ENCODE measurements around the gene CAND2. TPM values are rescaled to one million over a fixed set of nuclear protein-coding genes. Genes with fewer than 3 reads are reported as not detected.

Gene CAND2
- total RNA-seq, 1 donor from 2014 or later, result 14.0 TPM

GRCh38 chr3:12813967-12814366 is 17.5 kb downstream of the CAND2 start:
- no peak overlapping the region for H3K4me3 Mint-ChIP-seq
- H3K9me3 Mint-ChIP-seq, result no peaks in the 10 kb centered on the region
- H3K27me3 Mint-ChIP-seq (ENCODE audit: low read depth), result no peaks in the 10 kb centered on the region
- no peak overlapping the region for H3K27ac Mint-ChIP-seq
- peaks cover 5% of the 10 kb centered on the region for H3K4me1 Mint-ChIP-seq
- TF ChIP-seq CTCF (IDR thresholded peaks at IDR 0.05; ENCODE audit: unreplicated experiment), result no peak
- peaks cover 3% of the 10 kb centered on the region for H3K36me3 Mint-ChIP-seq
- DNase-seq (ENCODE audit: low spot score in 2 of 2, unreplicated experiment in 2 of 2), result no peak

GRCh38 chr3:12815078-12815477 is 18.6 kb downstream of the CAND2 start:
- no peak overlapping the region for H3K4me3 Mint-ChIP-seq
- peaks cover 7% of the 10 kb centered on the region for H3K36me3 Mint-ChIP-seq
- DNase-seq (ENCODE audit: low spot score in 2 of 2, unreplicated experiment in 2 of 2), result no peak
- H3K4me1 Mint-ChIP-seq, result peaks cover 5% of the 10 kb centered on the region
- no peaks in the 10 kb centered on the region for H3K9me3 Mint-ChIP-seq
- H3K27ac Mint-ChIP-seq, result no peak overlapping the region
- no peak for TF ChIP-seq CTCF (IDR thresholded peaks at IDR 0.05; ENCODE audit: unreplicated experiment)
- no peaks in the 10 kb centered on the region for H3K27me3 Mint-ChIP-seq (ENCODE audit: low read depth)

GRCh38 chr3:12815719-12816118 is 19.2 kb downstream of the CAND2 start:
- H3K4me1 Mint-ChIP-seq, result peaks cover 1% of the 10 kb centered on the region
- H3K9me3 Mint-ChIP-seq, result no peaks in the 10 kb centered on the region
- peaks cover 7% of the 10 kb centered on the region for H3K36me3 Mint-ChIP-seq
- H3K27me3 Mint-ChIP-seq (ENCODE audit: low read depth), result no peaks in the 10 kb centered on the region
- no peak for TF ChIP-seq CTCF (IDR thresholded peaks at IDR 0.05; ENCODE audit: unreplicated experiment)
- DNase-seq (ENCODE audit: low spot score in 2 of 2, unreplicated experiment in 2 of 2), result no peak
- H3K27ac Mint-ChIP-seq, result no peak overlapping the region
- H3K4me3 Mint-ChIP-seq, result no peak overlapping the region

GRCh38 chr3:12816521-12817342 is 20.3 kb downstream of the CAND2 start:
- H3K36me3 Mint-ChIP-seq, result peaks cover 7% of the 10 kb centered on the region
- H3K4me1 Mint-ChIP-seq, result no peaks in the 10 kb centered on the region
- H3K27me3 Mint-ChIP-seq (ENCODE audit: low read depth), result no peaks in the 10 kb centered on the region
- no peak for TF ChIP-seq CTCF (IDR thresholded peaks at IDR 0.05; ENCODE audit: unreplicated experiment)
- H3K27ac Mint-ChIP-seq, result no peak overlapping the region
- DNase-seq (ENCODE audit: low spot score in 2 of 2, unreplicated experiment in 2 of 2), result no peak
- H3K9me3 Mint-ChIP-seq, result no peaks in the 10 kb centered on the region
- H3K4me3 Mint-ChIP-seq, result no peak overlapping the region

GRCh38 chr3:12817343-12817710 is 20.8 kb downstream of the CAND2 start:
- Mint-ChIP-seq H3K4me1 (no peaks in the 10 kb centered on the region), H3K27me3 (ENCODE audit: low read depth) (no peaks in the 10 kb centered on the region), H3K27ac (no peak overlapping the region), H3K36me3 (peaks cover 7% of the 10 kb centered on the region), H3K9me3 (no peaks in the 10 kb centered on the region), H3K4me3 (no peak overlapping the region)
- no peak for TF ChIP-seq CTCF (IDR thresholded peaks at IDR 0.05; ENCODE audit: unreplicated experiment)
- DNase-seq (ENCODE audit: low spot score in 2 of 2, unreplicated experiment in 2 of 2), result no peak
